GM12873 (cell line): ENCODE measurements around the gene AARS2.

ENCODE experiments used
- TF ChIP-seq, protein P1 (sequence below): IDR thresholded peaks from 2 replicates; pipeline ENCODE4 v1.5.1; 2012; ENCODE audit warnings: low read depth, mild to moderate bottlenecking, moderate library complexity, low read length, control low read depth; ENCODE audit not compliant: insufficient read depth; ENCODE audit errors: missing control alignments

AARS2 gene

DNA sequence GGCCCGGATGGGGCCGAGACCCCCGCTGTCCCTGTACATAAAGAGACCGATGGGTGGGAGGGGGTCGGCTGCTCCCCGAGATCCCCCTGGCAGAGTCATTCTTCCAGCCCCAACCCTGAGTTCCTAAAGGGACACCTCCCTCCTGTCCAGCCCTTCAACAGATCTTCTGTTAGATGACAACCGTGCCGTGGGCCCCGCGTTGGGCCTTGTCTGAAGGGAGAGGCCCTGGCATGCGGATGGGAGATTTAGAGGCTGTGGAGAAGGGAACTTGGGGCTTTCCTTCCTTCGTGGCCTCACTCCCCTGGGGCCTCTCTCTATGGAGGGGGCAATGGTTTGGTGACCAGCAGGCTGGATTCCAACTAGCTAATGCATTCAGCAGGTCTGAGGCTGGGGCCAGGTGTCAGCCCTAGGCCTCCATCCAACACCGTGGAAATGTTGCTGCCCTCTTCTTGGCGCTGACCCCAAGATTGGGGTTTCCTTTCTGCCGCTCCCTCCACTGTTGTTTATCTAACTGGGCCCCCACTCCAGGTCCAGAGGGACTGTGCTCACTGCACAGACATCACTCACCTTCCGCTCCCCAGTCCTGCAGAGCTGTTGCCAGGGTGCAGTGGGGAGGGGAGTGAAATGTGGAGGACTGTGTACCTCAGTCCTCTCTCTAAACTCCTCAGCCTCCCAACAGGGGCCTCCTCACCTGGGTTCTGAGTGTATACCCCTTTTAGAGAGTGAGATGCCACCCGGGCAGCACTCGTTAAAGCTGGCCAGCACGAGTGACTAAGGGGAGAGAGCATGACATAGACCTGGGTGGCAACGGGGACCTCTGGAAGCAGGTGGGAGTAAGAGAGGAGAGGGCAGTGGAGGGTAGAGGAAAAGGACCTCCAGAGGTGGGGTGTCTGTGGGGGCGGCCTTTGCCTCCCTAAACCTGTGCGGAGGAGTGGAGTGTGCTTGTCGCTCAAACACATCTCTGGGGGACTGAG lies 36.2 kb downstream of the AARS2 start:
- TF ChIP-seq, protein P1, sequence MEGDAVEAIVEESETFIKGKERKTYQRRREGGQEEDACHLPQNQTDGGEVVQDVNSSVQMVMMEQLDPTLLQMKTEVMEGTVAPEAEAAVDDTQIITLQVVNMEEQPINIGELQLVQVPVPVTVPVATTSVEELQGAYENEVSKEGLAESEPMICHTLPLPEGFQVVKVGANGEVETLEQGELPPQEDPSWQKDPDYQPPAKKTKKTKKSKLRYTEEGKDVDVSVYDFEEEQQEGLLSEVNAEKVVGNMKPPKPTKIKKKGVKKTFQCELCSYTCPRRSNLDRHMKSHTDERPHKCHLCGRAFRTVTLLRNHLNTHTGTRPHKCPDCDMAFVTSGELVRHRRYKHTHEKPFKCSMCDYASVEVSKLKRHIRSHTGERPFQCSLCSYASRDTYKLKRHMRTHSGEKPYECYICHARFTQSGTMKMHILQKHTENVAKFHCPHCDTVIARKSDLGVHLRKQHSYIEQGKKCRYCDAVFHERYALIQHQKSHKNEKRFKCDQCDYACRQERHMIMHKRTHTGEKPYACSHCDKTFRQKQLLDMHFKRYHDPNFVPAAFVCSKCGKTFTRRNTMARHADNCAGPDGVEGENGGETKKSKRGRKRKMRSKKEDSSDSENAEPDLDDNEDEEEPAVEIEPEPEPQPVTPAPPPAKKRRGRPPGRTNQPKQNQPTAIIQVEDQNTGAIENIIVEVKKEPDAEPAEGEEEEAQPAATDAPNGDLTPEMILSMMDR: no peak

DNA sequence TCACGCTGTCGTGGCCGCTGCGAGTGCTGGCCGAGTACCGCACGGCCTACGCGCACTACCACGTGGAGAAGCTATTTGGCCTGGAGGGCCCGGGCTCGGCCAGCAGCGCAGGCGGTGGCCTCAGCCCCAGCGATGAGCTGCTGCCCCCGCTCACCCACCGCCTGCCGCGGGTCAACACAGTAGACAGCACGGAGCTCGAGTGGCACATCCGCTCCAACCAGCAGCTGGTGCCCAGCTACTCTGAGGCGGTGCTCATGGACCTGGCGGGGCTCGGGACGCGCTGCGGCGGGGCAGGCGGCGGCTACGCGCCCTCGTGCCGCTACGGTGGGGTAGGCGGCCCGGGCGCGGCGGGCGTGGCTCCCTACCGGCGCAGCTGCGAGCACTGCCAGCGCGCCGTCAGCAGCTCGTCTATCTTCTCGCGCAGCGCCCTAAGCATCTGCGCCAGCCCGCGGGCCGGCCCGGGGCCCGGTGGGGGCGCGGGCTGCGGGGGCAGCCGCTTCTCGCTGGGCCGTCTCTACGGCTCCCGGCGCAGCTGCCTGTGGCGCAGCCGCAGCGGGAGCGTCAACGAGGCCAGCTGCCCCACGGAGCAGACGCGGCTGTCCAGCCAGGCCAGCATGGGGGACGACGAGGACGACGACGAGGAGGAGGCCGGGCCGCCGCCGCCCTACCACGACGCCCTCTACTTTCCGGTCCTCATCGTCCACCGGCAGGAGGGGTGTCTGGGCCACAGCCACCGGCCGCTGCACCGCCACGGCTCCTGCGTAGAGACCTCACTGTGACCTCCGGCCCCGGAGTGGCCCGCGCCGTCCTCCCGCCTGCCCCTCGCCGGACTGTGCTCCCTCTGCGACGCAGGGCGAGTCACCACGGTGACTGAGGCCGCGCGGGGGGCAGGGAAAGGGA lies 37.1 kb downstream of the AARS2 start:
- TF ChIP-seq, protein P1: no peak

DNA sequence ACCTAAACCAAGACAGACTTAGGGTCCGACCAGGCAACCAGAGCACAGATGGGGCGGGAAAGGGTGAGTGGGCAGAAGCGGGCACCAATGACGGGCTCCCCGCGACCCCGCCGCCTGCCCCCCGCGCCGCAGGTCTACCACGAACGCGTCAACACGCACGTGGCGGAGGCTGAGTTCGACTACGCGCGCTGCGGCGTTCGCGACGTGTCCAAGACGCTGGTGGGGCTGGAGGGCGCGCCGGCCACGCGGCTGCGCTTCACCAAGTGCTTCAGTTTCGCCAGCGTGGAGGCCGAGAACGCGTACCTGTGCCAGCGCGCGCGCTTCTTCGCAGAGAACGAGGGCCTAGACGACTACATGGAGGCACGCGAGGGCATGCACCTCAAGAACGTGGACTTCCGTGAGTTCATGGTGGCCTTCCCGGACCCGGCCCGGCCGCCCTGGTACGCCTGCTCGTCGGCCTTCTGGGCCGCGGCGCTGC lies 37.8 kb downstream of the AARS2 start:
- TF ChIP-seq, protein P1: no peak

DNA sequence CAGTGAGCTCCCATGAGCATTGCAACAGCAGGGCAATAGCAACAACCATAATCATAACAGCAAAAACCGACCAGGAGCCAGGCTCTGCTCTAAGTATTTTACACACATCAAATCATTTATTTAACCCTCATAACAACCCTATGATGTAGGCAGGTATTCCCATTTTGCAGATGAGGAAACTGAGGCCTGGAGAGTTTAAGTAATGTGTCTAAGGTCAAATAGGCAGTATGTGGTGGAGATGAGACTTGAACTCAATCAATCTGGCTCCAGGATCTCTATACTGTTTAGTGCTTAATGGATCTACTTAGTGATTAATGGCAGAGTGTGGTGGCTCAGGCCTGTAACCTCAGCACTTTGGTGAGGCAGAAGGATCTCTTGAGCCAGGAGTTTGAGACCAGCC lies 39.5 kb downstream of the AARS2 start:
- TF ChIP-seq, protein P1: no peak

DNA sequence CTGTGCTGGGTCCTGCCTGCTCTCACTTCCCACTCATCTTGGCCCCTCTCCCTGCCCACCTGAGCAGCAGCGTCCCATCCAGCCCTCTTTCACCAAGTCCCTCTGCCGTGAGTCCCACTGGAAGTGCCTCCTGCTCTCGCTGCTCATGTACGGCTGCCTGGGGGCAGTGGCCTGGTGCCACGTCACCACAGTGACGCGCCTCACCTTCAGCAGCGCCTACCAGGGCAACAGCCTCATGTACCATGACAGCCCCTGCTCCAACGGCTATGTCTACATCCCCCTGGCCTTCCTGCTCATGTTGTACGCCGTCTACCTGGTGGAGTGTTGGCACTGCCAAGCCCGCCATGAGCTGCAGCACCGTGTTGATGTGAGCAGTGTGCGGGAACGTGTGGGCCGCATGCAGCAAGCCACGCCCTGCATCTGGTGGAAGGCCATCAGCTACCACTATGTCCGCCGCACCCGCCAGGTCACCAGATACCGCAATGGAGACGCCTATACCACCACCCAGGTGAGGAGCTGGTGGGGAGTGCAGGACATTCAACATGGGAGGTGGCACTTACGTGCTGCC lies 40.1 kb downstream of the AARS2 start:
- TF ChIP-seq, protein P1: no peak

DNA sequence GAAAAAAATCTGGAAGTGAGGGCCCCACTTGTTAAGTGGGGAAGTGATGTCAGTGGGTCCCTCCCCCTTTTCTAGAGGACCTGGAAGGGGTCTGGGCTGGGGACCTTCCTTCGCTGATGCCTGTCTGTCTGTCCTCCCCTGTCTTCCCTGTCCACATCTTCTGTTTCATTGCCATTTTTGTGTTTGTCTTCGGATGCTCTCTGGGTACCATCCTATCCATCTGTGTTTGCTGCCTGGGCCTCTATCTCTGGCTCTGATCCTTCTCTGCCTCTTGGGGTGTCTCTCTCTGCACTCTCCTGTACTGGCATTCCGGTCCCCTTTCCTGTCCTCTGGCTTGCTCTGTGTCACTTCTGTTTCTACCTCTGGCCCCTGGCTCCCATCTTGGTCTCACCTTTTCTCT lies 40.6 kb downstream of the AARS2 start:
- TF ChIP-seq, protein P1: no peak

DNA sequence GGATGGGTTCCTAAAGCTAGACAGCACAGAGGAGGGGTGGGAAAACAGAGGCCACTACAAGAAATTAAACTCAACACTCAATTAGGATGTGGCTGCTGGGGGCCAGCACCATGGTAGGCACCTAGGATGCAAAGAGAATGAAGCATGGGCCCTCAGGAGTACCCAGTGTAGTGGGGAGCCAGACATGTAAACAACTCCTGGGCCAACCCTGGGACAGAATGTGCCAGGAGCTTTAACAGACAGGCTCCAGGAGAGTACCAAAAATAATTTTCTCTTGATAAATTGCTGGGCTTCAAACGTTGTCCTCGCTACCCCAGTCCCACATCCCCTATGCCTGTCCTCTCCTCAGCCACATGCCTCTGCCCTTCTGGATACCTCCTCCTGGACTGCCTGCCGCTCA lies 41.2 kb downstream of the AARS2 start:
- TF ChIP-seq, protein P1: no peak
